ENCODE data around the gene MPRIP. TPM values are rescaled to one million over a fixed set of nuclear protein-coding genes. Genes with fewer than 3 reads are reported as not detected.

MPRIP gene
- total RNA-seq, 1 donor from 2014 or later, result 345 TPM

DNA sequence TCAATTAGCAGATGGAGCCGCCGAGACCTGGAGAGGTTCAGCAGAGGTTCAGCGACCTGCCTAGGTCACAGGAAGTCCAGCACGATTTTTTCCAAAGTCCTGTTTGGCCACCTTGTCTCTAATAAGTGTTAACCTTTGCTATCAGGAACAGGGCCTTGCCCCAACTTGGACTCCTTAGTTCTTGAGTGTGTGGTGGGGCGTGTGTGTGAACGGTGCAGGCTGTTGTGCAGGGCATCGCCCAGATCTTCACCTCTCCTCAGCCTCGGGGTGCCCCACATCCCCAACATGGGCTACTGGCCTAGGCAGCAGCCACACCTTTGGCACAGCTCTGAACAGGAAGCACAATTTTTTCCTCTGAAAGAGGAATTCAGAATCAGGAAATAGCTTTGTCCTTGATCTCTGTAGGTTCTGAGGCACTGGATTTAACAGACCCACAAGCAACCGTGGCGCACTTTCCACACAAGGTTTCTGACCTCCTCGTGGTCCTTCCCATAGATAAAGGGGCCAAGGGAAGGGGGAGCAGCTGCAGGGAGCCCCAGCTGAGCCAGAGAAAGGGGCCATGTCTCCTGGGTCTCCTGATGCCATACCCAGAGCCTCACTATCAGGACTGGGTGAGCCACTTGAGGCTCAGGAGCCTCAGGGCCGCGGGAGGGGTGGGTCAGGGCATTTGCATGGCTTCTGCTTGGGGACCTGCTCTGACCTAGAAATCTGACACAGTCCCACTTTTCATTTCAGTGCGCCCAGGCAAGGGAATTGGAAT is 10.4 kb downstream of the MPRIP start:
- H3K4me1 Mint-ChIP-seq (ENCODE audit: low read depth), result peaks cover 64% of the 10 kb centered on the region

DNA sequence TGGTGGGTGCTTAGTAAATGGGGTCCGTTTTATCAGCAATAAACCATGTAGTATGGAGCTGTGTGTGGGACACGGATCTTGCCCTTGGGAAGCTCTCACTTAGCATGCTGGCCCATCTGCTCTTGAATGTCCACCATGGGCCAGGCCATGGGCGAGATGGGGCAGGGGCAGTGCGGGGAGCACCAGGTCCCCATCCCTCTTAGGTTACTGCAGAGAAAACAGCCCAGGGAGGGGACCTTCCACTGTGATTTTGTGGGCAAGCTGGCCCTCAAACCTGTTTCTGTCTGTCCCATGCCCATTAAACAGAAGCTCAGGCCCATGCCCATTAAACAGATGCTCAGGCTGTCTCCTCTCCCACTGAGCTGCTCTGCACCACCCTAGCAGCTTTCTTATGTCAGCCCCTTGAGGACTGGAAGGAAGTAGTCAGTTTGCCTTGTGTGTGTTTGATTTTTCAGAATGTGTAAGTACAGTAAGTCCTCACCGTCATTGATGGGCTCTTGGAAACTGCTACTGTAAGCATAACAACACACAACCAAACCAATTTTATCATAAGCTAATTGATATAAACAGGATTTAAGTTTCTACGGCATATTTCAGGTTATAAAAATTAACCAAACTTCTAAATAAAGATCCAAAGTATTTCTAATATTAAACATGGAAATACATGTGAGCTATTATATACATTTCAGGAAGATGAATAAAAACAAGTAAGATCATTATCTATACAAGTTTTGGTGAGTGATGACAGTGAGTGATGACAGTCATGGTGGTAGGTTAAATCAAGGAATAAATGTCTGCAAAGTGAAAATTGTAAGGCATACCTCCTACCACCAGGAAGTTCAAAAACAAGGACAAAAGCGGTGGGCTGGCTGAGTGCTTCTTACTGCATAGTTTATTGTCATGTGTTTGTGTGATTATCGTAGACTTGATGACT is 11.5 kb downstream of the MPRIP start:
- TF ChIP-seq, protein P1, sequence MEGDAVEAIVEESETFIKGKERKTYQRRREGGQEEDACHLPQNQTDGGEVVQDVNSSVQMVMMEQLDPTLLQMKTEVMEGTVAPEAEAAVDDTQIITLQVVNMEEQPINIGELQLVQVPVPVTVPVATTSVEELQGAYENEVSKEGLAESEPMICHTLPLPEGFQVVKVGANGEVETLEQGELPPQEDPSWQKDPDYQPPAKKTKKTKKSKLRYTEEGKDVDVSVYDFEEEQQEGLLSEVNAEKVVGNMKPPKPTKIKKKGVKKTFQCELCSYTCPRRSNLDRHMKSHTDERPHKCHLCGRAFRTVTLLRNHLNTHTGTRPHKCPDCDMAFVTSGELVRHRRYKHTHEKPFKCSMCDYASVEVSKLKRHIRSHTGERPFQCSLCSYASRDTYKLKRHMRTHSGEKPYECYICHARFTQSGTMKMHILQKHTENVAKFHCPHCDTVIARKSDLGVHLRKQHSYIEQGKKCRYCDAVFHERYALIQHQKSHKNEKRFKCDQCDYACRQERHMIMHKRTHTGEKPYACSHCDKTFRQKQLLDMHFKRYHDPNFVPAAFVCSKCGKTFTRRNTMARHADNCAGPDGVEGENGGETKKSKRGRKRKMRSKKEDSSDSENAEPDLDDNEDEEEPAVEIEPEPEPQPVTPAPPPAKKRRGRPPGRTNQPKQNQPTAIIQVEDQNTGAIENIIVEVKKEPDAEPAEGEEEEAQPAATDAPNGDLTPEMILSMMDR (IDR thresholded peaks at IDR 0.05), result no peak
- Mint-ChIP-seq H3K4me1 (ENCODE audit: low read depth) (peaks cover 53% of the 10 kb centered on the region), H3K27me3 (ENCODE audit: low read depth) (no peaks in the 10 kb centered on the region), H3K9me3 (ENCODE audit: low read depth) (no peaks in the 10 kb centered on the region), H3K4me3 (ENCODE audit: unreplicated experiment) (no peak overlapping the region), H3K36me3 (ENCODE audit: low read depth) (no peaks in the 10 kb centered on the region), H3K27ac (ENCODE audit: unreplicated experiment) (no peak overlapping the region)
- peak; percentile 43 for DNase-seq (ENCODE audit: low spot score)

More for the DNA sequence above, 10.4 kb downstream of the MPRIP start:
- H3K27me3 Mint-ChIP-seq (ENCODE audit: low read depth), result no peaks in the 10 kb centered on the region
- no peak overlapping the region for H3K4me3 Mint-ChIP-seq (ENCODE audit: unreplicated experiment)
- no peaks in the 10 kb centered on the region for H3K9me3 Mint-ChIP-seq (ENCODE audit: low read depth)
- H3K27ac Mint-ChIP-seq (ENCODE audit: unreplicated experiment), result no peak overlapping the region
- TF ChIP-seq, protein P1 (IDR thresholded peaks at IDR 0.05), result no peak
- peak; percentile 48 for DNase-seq (ENCODE audit: low spot score)
- H3K36me3 Mint-ChIP-seq (ENCODE audit: low read depth), result no peaks in the 10 kb centered on the region

DNA sequence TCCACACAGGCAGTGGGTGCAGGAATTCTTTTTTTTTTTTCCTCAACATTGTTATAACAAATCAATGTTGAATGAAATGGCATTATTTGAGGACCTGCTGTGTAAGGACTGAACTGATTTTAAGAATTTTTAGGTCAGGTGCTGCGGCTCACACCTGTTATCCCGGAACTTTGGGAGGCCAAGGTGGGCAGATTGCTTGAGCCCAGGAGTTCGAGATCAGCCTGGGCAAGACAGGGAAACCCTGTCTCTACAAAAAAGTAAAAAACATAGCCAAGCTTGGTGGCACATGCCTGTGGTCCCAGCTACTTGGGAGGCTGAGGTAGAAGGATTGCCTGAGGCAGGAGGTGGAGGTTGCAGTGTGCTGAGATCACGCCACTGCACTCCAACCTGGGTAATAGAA is 12.4 kb downstream of the MPRIP start:
- Mint-ChIP-seq H3K27ac (ENCODE audit: unreplicated experiment) (peak overlapping the region; percentile 15), H3K27me3 (ENCODE audit: low read depth) (no peaks in the 10 kb centered on the region), H3K9me3 (ENCODE audit: low read depth) (no peaks in the 10 kb centered on the region), H3K4me3 (ENCODE audit: unreplicated experiment) (no peak overlapping the region), H3K36me3 (ENCODE audit: low read depth) (no peaks in the 10 kb centered on the region), H3K4me1 (ENCODE audit: low read depth) (peaks cover 45% of the 10 kb centered on the region)
- TF ChIP-seq, protein P1 (IDR thresholded peaks at IDR 0.05), result no peak
- peak; percentile 29 for DNase-seq (ENCODE audit: low spot score)

DNA sequence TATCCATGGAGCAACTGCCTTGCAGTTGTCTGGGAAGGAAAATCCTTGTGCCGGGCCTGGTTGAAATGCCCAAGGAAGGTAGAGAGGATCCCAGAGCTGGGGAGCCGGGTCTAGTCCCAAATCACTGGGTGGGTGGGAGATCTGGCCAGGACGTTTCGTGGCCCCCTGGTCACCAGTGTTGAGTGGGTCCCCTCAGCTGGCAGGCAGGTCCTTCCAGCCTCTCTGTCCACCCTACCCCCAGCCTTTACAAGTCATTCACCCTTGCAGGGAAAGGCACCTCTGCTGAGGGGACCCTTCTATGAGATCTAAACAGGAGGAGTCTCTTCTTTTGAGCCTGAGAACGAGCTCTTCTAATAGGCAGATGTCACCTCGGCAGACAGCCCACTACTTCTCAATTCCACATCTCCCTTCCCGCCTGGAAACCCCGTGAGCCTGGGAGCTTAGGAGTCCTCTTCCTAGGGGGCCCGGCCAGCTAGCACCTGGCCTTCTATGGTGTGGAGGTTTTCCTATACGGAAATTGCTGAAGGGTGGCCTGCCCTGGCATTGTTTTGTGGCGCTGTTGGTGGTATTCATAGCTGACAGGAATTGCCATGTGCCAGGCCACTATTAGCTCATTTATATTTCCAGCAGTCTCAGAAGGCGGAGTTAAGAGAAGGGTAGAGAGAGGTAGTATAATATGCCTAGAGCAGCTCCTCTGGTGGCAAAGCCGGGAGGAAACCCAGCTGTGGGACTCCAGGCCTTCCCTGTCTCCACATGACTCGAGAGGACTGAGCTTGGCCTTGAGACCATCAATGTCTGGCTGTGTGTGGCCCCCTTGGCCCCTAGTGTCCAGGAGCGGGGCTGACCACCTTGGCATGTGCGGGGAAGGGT is 13.3 kb downstream of the MPRIP start:
- Mint-ChIP-seq H3K9me3 (ENCODE audit: low read depth) (no peaks in the 10 kb centered on the region), H3K4me3 (ENCODE audit: unreplicated experiment) (no peak overlapping the region), H3K4me1 (ENCODE audit: low read depth) (peaks cover 47% of the 10 kb centered on the region), H3K36me3 (ENCODE audit: low read depth) (no peaks in the 10 kb centered on the region), H3K27ac (ENCODE audit: unreplicated experiment) (no peak overlapping the region), H3K27me3 (ENCODE audit: low read depth) (no peaks in the 10 kb centered on the region)
- DNase-seq (ENCODE audit: low spot score), result peak; percentile 53
- TF ChIP-seq, protein P1 (IDR thresholded peaks at IDR 0.05), result no peak

All from chondrocyte (in vitro differentiated cells).